Measurements from ENCODE around the gene SPECC1.

Gene SPECC1

DNA sequence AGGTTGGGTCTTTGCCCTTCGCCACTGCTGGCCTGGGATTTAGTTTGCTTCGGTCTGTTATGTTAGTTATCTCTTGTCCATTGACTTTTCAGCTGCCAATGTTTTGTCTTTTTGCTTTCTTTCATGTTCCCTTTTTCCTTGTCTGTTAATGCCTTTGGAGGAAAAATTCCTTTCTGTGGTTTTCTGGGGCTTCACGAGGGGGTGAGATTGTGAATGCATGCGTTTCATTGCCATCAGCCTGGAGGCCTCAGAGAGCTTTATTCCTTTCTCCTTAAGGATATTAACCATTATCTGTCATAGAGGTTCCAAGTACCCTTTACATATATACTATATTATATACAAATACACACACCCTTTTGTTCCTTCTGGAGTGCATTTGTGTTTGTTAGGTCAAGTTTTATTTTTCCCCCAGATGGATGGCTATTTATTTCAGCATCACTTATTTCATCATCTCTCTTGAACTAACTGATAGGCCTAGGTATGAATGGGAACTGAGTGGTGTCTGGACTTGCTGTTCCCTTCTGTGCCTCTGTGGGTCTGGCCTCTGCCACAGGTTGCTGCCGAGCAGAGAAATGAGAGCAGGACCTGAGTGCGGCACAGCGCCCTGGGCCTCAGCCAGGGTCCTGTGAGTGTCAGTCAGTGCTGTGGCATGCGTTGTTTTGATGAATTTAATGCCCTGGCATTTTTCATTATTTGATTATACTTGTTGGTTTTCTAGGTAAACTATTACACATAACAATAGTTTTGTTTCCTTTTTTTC, 264.8 kb downstream of the SPECC1 start:
- DNase-seq (ENCODE audit: low read depth): no peak

DNA sequence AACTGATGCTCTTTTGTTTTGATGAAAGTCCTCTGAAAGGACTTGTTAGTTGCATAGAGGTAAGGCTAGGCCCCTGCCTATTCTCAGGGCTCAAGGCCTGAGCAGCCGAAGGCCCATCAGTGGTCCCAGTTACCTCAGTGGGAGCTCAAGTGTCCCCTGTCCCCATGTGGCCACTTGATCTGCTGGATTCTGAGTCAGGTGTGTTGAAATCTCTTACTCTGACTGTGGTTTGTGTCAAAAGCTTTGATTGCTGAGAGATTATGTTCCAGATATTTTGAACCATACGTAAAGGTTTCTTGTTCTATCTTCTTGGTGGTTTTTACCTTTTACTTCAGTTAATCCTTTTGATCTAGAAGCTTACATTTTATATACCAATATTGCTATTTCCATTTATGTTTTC, 266.5 kb downstream of the SPECC1 start:
- no peak for DNase-seq (ENCODE audit: low read depth)

DNA sequence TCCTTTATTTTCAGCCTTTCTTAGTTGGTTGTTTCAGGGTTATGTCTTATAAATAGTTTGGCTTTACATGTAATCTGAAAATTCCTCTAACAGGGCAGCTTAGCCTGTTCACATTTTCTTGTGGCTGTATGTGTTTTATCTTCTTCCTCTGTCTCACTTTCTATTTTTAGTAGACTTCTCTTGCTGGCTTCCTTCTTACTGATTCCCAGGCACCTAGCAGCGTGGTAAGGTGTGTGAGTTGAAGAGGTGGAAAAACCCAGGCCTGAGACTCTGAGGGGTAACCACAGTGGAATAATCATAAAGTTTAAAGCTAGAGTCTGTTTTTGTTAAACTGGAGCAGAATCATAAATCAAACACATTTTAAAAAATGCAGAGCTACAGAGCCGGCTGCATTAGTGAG, 267.3 kb downstream of the SPECC1 start:
- no peak for DNase-seq (ENCODE audit: low read depth)

DNA sequence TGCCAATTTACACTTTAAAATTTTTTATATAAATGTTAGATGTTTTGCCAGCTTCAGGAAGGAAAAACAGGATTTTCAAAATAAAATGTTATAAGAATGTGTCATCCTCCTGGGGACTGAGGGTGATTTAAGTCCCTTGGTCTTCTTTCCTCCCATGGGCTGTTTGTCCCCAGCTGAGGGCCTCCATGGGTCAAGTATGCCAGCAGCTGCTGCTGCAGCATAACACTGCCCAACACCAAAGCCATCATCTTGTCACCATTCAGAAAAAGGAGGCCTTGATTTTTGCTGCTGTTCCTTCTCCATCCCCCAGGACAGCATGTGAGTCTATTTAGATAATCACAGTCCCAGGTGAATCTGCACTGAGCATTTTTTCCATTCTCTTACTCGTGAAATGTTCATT, 269.6 kb downstream of the SPECC1 start:
- no peak for DNase-seq (ENCODE audit: low read depth)

DNA sequence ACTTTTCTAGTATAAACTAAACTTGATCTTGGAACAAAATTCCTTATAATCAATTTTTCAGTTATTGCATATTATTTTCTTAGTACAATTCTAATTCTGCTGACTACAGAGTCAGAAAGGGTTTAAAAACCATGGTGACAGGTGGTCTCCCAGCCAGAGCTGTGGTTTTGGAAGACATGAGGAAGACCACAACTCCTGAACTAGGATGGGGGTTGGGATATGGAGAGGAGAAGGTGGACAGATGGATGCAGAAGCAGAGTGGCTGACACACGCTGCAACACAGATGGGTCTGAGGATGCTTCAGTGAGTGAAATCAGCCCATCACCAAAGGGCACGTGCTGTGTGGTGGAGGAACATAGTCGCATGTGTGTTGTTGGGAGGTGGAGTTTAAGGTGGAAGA, 270.5 kb downstream of the SPECC1 start:
- no peak for DNase-seq (ENCODE audit: low read depth)

DNA sequence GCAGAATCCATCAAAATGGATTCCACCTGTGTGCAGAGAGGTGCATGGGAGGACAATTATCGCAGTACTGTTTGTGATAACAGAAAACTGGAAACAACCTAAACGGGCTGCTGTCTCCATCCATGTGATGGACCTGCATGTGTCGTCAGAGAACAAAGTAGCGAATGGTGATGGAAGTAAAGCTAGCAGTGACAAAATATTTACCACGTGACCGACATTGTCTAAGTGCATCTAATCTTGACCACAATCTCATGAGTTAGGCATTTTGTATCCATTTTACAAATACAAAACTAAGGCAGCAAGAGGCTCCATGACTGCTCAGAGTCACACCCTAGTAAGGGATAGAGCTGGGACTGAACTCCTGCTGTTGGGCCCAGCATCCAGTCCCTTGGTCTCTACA, 270.9 kb downstream of the SPECC1 start:
- DNase-seq (ENCODE audit: low read depth): no peak

DNA sequence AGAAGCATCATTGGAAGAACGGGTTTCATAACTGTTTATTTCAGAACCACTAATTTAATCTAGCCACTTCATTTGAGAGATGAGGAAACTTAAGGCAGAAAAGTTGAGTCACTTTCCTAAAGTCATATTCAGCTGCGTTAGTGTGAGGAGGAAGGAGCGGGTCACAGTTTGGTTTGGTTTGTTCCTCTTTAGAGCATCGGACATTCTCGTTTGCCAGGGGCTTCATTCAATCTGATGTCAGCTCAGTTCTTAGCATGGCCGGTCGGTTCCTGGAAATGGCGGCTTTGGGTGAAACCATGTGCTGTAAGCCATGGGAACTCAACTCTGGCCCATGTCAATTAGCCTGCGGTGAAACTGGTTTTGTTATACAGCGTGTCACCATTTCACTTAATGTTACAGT, 271.7 kb downstream of the SPECC1 start:
- DNase-seq (ENCODE audit: low read depth): no peak

DNA sequence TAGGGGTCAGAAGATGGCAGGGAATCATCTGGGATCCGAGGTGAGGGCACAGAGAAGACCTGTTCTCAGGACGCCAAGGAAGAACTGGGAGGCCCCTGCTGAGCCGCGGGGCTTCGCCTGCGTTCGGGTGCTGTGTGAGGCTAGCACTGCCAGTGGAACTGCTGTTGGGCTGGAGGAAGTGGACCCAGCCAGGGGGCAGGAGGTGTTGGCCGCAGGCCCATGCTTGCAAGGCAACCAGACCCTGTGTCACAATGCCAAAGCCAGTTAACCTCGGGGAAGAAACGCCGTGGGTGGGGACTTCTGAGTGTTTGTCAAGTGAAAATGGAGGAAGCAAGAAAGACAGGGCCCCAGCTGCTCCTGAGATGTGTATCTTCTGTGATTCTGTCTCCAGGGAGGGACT, 272.7 kb downstream of the SPECC1 start:
- DNase-seq (ENCODE audit: low read depth): no peak

DNA sequence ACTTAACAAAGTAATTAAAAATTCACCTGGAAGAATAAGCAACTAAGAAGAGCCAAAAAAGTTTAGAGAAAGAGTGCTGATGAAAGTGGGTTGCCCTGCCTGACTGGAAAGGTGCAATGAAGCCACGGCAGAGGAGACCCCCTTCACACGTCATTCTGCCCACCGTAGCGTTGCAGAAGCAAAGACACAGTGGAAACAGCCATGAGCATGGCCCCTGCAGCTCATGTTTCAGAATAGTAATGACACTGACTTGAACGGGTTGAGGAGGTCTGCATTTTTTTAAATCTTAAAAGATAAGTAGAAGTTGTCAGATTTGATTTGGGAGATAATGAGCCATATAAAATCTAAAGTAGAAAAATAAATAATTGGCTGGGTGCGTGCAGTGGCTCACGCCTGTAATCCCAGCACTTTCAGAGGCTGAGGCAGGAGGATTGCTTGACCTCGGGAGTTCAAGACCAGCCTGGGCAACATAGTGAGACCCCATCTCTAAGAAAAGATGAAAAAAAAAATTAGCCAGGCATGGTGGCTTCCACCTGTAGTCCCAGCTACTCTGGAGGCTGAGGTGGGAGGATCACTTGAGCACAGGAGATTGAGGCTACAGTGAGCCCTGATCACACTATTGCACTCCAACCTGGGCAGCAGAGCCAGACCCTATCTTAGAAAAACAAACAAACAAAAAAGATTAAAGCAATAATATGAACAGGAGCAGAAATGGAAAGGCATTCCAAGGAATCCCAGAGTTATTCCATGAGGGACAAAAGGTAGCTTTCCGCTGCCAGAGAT, 273.6 kb downstream of the SPECC1 start:
- no peak for DNase-seq (ENCODE audit: low read depth)

DNA sequence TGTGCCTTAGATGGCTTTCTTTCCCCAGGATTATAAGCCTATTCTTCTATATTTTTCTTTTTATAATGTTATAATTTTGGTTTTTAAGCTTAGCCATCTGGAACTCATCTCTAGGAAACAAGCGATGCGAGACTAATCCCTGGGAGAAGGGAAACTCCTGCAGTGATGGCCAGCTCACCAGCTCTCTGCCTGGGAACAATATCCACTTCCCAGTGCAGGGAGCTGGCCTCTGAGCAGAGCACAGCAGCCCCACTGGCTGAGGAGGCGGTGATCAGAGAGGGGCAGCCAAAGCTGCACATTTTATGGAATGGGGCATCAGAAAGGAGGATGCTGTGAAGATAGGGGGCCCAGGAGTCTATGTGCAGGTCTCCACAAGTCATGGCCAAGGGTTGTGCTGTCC, 274.9 kb downstream of the SPECC1 start:
- DNase-seq (ENCODE audit: low read depth): no peak

DNA sequence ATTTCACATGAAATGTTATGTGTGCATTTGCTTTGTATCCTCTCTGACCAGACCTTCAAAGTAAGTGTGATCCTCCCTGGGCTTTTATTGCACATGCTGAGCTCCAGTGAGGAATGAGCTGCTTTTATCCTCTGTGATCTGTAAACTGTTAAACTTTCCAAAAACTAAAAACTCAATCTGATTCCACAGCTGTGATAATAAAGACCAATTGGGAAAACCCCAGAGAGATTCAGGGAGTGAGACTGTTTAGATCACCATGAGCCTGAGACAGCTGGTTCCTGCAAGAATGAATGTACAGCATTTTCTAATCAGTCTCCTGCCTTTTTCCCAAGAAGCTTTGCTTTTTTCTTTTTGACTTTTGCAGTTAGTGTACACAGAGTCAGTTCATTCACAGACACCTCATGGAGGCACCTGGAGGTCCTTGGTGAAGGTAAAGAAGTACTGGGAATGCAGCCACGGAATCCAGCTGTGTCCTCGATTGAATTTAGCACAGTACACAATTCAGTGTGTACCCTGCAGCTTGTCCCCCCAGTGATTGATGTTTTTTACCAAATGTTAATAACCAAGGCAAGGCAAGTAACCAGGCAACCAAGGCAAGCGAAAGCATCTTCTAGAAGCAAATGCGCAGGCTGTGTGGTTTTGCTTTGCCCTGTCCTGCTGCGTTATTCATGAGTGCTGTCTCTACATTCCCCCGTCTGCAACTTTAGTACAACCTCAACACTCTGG, 275.6 kb downstream of the SPECC1 start:
- DNase-seq (ENCODE audit: low read depth): no peak

DNA sequence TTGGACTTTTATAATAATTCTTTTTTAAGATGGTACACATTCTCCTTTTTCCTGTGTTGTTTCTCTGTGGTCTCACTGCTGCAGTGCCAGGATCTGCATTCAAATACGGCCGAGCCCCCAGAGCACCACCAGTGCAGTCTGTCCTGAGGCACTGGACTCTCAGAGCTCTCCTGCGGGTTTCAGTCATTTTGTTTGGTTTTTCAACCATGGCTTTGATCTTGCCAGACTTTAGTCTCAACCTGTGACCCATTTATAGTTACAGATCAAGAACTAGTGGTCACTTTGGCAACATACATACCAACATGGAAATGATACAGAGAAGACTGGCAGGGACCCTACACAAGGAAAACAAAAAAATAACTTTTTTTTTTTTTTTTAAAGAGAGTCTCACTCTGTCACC, 280.8 kb downstream of the SPECC1 start:
- no peak for DNase-seq (ENCODE audit: low read depth)

DNA sequence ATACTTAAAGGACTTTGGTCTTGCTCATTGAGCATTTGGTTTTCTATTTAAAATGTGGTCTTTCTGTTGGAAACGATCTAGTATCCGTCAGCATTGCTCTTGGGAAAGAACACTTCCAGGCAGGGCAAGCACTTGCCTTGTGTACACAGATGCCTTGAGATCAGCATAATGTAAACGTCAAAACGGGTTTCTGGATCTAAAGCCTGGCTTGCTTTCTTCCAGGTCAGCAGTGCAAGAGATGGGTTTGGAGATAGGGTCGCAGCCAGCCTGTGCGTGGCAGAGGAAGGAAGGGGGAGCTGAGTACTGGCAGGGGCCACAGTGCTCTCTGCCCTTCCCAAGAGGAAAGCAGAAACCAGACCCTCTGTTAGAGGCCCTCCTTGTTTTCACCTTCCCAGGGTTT, 282.7 kb downstream of the SPECC1 start:
- no peak for DNase-seq (ENCODE audit: low read depth)

DNA sequence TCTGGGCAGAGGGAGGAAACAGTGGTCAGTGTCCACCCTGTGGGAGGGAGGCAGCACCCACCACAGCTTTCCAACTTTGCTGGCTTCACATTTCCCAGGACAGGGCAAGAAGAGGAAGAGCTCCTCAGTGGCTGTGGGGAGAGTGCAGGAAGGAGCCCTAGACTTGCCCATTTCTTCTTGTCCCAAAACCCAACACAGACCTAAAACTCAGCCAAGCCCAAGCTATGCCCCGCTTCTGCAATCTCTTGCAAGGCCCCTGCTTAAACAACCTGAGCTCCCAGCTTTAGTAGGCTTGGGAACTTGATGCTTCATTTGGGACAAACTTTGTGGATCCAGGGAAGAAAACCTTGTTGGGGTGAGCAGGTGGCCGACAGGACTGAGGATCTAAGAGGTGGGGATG, 284.3 kb downstream of the SPECC1 start:
- DNase-seq (ENCODE audit: low read depth): no peak

DNA sequence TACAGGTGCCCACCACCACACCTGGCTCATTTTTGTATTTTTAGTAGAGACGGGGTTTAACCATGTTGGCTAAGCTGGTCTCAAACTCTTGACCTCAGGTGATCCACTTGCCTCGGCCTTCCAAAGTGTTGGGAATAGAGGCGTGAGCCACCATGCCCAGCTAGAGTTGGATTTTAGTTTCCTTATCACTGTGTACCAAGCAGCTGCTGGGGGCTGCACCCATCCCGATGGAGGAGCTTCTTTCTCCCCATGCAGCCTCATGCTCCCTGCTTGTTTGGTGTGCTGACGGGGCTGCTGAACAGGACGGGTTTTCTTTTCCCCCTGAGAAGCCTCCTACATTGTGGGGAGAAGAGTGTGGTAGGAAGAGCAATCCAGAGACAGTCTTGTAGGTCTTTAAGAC, 285.0 kb downstream of the SPECC1 start:
- DNase-seq (ENCODE audit: low read depth): no peak

DNA sequence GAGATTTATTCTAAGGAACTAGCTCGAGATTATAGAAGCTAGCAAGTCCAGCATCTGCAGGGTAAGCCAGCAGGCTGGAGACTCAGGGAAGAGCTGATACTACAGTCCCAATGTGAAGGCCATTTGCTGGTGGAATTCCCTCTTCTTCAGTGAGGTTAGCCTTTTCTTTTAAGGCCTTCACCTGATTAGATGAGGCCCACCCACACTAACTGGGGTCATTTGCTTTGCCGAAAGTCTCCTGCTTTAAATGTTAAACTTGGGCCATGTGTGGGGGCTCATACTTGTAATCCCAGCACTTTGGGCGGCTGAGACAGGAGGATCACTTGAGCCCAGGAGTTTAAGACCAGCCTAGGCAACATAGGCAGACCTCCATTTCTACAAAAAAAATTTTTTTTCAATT, 289.9 kb downstream of the SPECC1 start:
- DNase-seq (ENCODE audit: low read depth): no peak

DNA sequence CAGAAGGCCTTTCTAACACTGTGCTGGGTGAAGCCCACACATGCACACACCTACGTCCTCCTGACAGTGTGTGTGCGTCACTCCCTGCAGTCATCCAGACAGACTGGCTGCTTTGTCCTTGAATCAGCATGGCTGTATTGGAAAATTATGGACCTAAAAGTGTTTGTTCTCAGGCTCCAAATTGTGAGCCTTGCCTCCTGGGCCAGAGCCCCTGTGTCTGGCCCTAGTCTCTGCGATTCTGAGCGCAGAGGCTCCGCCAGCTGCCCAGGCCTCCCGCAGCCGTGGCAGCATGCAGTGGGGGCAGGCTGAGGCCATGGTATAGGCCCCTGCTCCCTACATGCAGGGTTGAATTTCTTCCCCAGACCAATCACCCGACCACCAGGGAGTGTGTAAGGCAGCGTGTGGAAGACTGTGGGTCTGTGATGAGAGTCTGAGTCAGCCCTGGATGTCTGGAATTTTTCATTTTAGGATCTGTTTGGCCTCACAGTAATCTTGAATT, 291.3 kb downstream of the SPECC1 start:
- DNase-seq (ENCODE audit: low read depth): no peak

DNA sequence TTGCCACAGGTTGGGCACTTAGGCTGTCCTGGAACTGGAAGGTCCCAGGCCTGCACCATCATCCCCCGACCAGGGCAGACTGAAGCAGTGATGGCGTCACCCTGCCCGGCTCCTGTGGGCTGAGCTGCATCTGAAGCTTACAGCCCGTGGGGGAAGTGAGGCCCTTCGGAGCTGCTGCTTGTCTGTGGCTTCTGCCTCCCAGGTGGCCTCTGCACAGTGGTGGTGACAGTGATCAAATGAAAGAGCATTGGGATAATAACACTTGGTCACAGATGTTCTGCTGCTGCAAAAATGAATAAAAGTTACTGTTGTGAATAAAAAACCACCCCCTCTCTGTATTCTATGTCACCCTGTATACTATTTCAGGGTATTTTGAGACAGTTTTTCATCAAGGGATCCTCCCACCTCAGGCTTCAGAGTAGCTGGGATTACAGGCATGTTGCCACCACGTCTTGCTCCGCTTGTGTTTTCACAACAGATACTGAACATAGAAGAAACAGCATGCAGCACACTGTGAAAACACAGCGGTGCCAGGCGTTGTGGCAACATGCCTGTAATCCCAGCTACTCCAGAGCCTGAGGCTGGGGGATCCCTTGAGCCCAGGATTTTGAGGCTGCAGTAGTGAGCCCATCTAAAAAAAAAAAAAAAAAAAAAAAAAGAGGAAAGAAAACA, 293.2 kb downstream of the SPECC1 start:
- DNase-seq (ENCODE audit: low read depth): no peak

DNA sequence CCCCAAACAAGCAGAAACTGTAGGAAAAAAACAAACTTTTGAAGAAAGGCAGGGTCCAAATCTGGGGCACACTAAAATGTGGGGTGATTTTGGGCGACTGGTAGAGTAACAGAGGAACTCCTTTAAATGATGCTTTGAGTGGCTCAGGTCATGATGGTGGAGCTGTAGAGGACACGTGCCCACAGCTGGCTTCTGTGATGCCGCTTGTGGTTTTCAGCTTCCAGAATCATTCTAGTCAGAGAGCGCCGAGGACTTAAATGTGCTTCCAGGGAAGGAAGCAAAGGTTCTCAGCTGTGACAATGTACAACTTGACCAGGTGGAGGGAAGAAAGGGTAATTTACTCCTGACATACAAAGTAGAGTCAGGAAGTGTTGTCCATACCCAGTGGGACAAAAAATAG, 295.8 kb downstream of the SPECC1 start:
- no peak for DNase-seq (ENCODE audit: low read depth)

DNA sequence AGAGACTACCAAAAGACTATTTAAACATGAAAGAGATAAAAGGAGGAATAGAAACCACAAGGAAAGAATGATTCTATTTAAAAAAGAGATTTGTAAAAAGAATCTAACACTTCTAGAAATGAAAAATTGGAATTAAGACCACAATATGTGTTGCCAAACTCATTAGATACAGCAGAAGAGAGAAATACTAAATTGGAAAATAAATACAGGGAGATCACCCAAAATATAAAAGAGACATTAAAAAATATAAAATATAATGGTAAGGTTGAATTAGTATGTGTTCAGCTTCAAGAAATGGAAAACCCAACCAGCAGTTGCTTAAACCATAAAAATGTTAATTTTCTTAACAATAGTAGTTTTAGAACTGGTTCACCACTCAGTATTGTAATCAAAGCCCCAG, 297.8 kb downstream of the SPECC1 start:
- DNase-seq (ENCODE audit: low read depth): no peak

DNA sequence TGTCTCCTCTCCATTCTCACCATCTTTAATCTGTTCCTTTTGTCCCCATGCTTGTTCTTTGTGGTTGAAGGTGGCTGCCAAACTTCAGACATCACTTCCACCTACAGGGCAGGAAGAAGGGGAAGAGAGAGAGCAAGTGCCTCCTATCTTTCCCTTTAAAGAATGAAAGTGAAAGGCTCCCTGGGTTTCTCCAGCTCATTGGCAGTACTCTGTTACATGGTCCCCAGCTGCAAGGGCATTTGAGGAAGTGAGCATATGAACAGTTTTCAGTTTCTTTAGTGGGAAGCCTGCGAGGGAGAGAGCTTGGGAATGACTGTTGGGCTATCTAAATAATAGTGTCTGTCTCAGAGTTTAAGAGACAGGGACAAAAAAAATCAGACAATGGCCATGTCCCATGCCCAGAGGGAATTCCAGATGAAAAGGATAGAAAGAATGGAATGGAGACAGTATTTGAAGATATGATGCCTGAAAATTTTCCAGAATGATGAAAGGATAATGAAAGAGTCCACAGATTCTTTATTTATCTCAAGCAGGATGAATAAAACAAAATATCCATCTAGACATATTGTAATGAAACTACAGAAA, 298.3 kb downstream of the SPECC1 start:
- DNase-seq (ENCODE audit: low read depth): no peak

DNA sequence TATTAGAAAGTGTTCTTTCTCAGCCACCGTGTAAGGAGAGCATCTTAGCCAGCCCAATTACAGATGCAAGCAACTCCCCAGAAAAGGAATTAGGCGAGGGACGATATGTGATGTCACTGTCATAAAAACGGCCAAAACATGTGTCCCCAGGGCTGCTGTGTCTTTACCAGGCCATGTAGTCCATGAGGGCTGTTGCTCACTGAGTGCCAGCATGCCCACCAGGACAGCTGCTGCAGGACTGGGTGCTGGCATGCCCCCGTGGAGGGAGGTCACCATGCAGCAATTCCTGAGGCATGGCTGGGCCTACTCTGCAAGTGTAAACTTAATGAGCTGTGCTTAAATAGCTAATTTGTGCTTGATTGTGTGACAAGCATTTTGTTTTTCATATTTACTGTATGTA, 301.3 kb downstream of the SPECC1 start:
- DNase-seq (ENCODE audit: low read depth): no peak

Measured in T follicular helper cell (primary cell).